Fibroblast of lung (primary cell): ENCODE data around the gene ALDH1L1.

ENCODE experiments used
- EZH2 ChIP-seq: IDR thresholded peaks from 2 replicates; pipeline ENCODE4 v1.5.1; 2012; ENCODE audit warnings: low read length, control low read depth, mild to moderate bottlenecking; ENCODE audit errors: missing control alignments
- TF ChIP-seq, protein P1 (sequence below), 2 donors: IDR thresholded peaks in 1 of 2; conservative IDR thresholded peaks in 1 of 2; 1 replicate in 1 of 2; 2 replicates in 1 of 2; pipeline ENCODE4 v1.5.1; 2011 to 2012; ENCODE audit warnings: low read length in 2 of 2, control low read depth in 1 of 2, inconsistent platforms in 1 of 2, low read depth in 1 of 2, mild to moderate bottlenecking in 1 of 2

DNA sequence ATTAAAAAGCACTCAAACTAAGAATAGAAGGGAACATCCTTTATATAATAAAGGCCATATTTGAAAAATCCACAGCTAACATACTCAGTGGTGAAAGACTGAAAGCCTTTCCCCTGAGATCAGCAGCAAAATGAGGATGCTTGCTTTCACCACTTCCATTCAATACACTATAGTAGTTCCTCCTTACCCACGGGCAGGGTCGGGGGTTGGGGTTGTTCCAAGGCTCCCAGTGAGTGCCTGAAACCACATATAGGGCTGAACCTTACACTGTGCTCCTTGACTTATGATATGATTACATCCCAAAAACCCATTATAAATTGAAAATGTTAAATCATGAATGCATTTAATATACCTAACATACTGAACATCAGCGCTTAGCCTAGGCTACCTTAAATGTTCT lies 37.7 kb downstream of the ALDH1L1 start:
- TF ChIP-seq EZH2 = no peak
- TF ChIP-seq, protein P1, sequence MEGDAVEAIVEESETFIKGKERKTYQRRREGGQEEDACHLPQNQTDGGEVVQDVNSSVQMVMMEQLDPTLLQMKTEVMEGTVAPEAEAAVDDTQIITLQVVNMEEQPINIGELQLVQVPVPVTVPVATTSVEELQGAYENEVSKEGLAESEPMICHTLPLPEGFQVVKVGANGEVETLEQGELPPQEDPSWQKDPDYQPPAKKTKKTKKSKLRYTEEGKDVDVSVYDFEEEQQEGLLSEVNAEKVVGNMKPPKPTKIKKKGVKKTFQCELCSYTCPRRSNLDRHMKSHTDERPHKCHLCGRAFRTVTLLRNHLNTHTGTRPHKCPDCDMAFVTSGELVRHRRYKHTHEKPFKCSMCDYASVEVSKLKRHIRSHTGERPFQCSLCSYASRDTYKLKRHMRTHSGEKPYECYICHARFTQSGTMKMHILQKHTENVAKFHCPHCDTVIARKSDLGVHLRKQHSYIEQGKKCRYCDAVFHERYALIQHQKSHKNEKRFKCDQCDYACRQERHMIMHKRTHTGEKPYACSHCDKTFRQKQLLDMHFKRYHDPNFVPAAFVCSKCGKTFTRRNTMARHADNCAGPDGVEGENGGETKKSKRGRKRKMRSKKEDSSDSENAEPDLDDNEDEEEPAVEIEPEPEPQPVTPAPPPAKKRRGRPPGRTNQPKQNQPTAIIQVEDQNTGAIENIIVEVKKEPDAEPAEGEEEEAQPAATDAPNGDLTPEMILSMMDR (conservative IDR thresholded peaks at IDR 0.05 in 1 of 2, IDR thresholded peaks at IDR 0.05 in 1 of 2; ENCODE audit: low read depth in 1 of 2, low read length in 2 of 2) = no peak
